ENCODE measurements around the gene P2RY8.

Gene P2RY8

GRCh38 chrX:1419545-1420355 is 117.2 kb downstream of the P2RY8 start:
- no peak for DNase-seq (ENCODE audit: low read depth in 2 of 3, low spot score in 1 of 3)

DNA sequence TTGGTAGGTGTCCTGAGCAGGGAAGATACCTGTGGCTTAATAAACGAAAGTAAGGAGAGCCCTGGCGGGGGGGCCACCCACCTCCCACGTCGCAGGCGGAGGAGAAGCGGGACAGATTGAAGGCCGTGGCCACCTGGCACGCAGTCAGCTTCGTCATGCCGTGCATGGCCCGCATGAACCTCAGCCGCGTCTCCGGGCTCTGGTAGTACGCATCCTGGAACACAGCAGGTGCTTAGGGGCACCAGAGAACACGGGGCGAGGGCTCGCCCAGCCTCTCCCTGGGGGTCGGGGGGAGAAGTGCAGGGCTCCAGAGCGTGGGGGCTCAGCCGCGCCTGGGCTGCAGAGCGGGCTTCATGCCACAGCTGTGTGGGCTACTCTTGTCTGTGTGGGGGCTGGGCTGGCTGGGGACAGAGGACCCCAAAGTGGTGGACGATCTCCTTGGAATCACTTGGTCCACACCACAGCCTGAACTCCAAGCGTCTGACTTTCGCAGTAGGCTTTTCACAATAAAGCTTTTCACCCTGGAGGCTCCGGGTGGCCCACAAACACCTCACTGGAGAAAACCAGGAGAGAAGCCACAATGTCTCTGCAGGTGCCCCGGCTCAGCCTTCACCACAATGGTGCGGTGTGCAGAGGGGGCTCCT is 118.0 kb downstream of the P2RY8 start:
- no peak for DNase-seq (ENCODE audit: low read depth in 2 of 3, low spot score in 1 of 3)

GRCh38 chrX:1417921-1418771 is 118.8 kb downstream of the P2RY8 start:
- no peak for DNase-seq (ENCODE audit: low read depth in 2 of 3, low spot score in 1 of 3)

DNA sequence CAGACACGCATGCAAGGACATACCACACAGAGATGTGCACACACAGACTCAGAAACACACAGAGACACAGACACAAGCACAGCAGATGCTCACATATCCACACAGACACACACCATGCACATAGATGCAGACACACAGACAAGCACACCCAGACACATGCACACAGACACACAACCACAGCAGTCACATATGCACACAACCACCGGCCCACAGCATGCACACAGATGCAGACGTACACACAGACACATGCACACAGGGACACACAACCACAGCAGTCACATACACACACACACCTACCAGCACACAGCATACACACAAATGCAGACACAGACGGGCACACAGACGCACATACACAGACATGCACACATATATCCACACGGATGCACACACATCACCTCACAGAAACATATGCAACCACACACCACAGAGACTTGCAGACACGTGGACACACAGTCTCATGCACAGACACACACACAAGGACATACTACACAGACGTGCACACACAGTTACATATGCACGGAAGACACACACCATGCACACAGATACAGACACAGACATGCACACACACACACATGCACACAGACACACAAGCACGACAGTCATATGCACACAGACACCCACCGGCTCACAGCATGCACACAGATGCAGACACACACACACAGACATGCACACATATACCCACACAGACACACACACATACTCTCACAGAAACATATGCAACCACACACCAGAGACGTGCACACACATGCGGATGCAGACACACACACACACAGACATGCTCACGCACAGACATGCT is 119.8 kb downstream of the P2RY8 start:
- no peak for DNase-seq (ENCODE audit: low read depth in 2 of 3, low spot score in 1 of 3)

DNA sequence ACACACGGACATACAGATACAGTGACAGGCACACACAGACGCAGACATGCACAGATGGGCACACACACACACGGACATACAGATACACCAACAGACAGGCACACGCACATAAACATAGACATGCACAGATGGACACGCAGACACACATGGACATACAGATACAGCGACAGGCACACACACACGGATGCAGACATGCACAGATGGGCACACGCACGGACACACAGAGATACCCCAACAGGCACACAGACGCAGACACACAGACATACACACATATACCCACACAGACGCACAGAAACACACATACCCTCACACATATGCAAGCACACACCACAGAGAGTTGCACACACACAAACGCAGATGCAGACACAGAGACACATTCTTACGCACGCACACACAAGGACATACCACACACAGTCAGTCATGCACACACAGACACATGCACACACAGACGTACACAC is 120.6 kb downstream of the P2RY8 start:
- no peak for DNase-seq (ENCODE audit: low read depth in 2 of 3, low spot score in 1 of 3)
